ENCODE results near the gene DDX19B.
"Not testable (repeated sequence)": the region's sequence is repeated elsewhere in the genome, so short reads cannot be mapped to it uniquely, and the experiment has no call there.

The DDX19B gene

GRCh38 chr16:70298988-70299938, at the start of gene DDX19B:
DDX19B (plus strand) TSS chr16:70299186; CDS start chr16:70299298, 112 bp downstream.
- peak within 1 kb of the TSS; percentile 65 for H3K4me3 ChIP-seq (ENCODE audit: low read depth, low read length)
- no peak for TF ChIP-seq CTCF (IDR thresholded peaks at IDR 0.05; ENCODE audit: low read depth, low read length)

- not testable (repeated sequence) for H3K4me3 ChIP-seq (ENCODE audit: low read depth, low read length)
Measured at GRCh38 chr16:70249697-70250096, 49.3 kb upstream of the DDX19B start.

- no peak for TF ChIP-seq CTCF (IDR thresholded peaks at IDR 0.05; ENCODE audit: low read depth, low read length)
- peak overlapping the region; percentile 60 for H3K4me3 ChIP-seq (ENCODE audit: low read depth, low read length)
Measured at GRCh38 chr16:70250748-70251628, 48.0 kb upstream of the DDX19B start.

GRCh38 chr16:70251629-70252354, 47.2 kb upstream of the DDX19B start, which contains the start of gene EXOSC6:
EXOSC6 (minus strand) TSS chr16:70251940; CDS start chr16:70251900, 40 bp downstream.
- TF ChIP-seq CTCF (IDR thresholded peaks at IDR 0.05; ENCODE audit: low read depth, low read length): peak; percentile 90

GRCh38 chr16:70252355-70252988, 46.5 kb upstream of the DDX19B start:
- peak; percentile 40 for TF ChIP-seq CTCF (IDR thresholded peaks at IDR 0.05; ENCODE audit: low read depth, low read length)
- H3K4me3 ChIP-seq (ENCODE audit: low read depth, low read length): no peak overlapping the region

More at GRCh38 chr16:70251629-70252354, 47.2 kb upstream of the DDX19B start, which contains the start of gene EXOSC6:
- peak within 1 kb of the TSS; percentile 60 for H3K4me3 ChIP-seq (ENCODE audit: low read depth, low read length)

GRCh38 chr16:70253291-70254106, 45.5 kb upstream of the DDX19B start:
- H3K4me3 ChIP-seq (ENCODE audit: low read depth, low read length): no peak overlapping the region
- peak; percentile 73 for TF ChIP-seq CTCF (IDR thresholded peaks at IDR 0.05; ENCODE audit: low read depth, low read length)

Measured in WI38 (cell line).